ENCODE results near the gene ZC3H6. TPM values are rescaled to one million over a fixed set of nuclear protein-coding genes. Genes with fewer than 3 reads are reported as not detected.

The ZC3H6 gene
- total RNA-seq, 1 donor from 2014 or later, result 3.9 TPM

DNA sequence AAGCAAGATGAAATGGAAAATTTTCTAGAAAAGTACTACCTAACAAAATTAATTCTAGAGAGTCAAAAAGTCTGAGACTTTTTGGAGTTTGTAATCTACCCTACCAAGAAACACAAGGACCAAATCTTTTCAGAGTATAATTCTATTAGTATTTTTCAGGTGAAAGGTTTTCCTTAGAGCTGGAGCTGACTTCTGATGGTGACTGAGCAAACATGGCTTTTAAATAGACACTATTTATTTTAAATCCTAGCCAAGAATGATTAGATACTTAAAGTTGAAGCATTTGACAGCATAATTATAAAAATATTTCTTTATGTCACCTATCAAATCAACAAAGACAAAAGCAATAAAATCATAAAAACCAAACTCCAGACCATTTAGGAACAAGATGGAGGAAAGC is 26.6 kb downstream of the ZC3H6 start:
- peaks cover 2% of the 10 kb centered on the region for H3K36me3 Mint-ChIP-seq (ENCODE audit: low read depth, unreplicated experiment)
- H3K27ac Mint-ChIP-seq (ENCODE audit: unreplicated experiment), result no peak overlapping the region
- Histone ChIP-seq H3K9ac (ENCODE audit: low read length) (no peak overlapping the region), H3K27ac (ENCODE audit: low read depth, low read length) (peak overlapping the region; percentile 13), H3K36me3 (ENCODE audit: insufficient read depth, low read length) (no peaks in the 10 kb centered on the region), H3K27me3 (ENCODE audit: insufficient read depth, low read length) (no peaks in the 10 kb centered on the region), H4K20me1 (ENCODE audit: insufficient read depth, low read length) (no peaks in the 10 kb centered on the region), H3K4me3 (ENCODE audit: insufficient read depth, low read depth, low read length) (no peak overlapping the region), H3K4me1 (ENCODE audit: insufficient read depth, low read length) (peaks cover 11% of the 10 kb centered on the region), H3K79me2 (ENCODE audit: insufficient read depth, low read length) (no peaks in the 10 kb centered on the region), H3K9me3 (ENCODE audit: insufficient read depth, low read depth, low read length) (no peaks in the 10 kb centered on the region), H3K4me2 (ENCODE audit: low read length) (no peak overlapping the region), H2AFZ (ENCODE audit: low read depth, low read length) (no peak overlapping the region)
- TF ChIP-seq EZH2 (IDR thresholded peaks at IDR 0.05; ENCODE audit: insufficient read depth, low read length), result no peak
- TF ChIP-seq CTCF (IDR thresholded peaks at IDR 0.05; ENCODE audit: insufficient read depth, low read depth, low read length), result no peak
- H3K4me3 Mint-ChIP-seq (ENCODE audit: unreplicated experiment), result no peak overlapping the region
- FAIRE-seq (no peak), DNase-seq (ENCODE audit: low read depth) (no peak)
- H3K9me3 Mint-ChIP-seq (ENCODE audit: unreplicated experiment), result peaks cover 3% of the 10 kb centered on the region
- no peaks in the 10 kb centered on the region for H3K27me3 Mint-ChIP-seq (ENCODE audit: low read depth, unreplicated experiment)
- H3K4me1 Mint-ChIP-seq (ENCODE audit: low read depth, unreplicated experiment), result peaks cover 10% of the 10 kb centered on the region

DNA sequence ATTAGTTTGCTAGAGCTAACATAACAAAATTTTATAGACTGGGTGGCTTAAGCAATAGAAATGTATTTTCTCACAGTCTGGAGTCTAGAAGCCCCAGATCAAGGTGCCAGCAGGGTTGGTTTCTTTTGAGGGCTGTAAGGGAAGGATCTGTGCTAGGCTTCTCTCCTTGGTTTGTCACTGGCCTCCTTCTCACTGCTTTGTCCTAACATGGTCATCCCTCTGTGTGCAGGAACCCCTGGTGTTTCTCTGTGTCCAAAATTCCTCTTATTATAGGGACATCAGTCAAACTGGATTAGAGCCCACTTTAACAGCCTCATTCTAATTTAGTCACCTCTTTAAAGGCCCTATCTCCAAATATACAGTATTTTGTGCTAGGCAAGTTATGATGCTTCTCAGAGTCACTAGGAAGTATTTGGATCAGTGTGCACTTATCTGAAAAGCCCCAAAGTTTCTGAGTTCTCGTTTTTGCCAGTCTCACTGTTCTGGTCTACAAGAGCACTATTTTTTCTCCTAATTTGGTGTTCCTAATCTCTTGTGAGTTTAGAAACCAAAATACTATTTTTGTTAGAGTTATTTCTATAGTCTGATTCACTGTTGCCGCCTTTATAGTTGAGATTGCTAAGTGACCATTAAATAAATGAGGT is 29.0 kb downstream of the ZC3H6 start:
- FAIRE-seq, result no peak
- Mint-ChIP-seq H3K36me3 (ENCODE audit: low read depth, unreplicated experiment) (peaks cover 2% of the 10 kb centered on the region), H3K4me3 (ENCODE audit: unreplicated experiment) (no peak overlapping the region), H3K4me1 (ENCODE audit: low read depth, unreplicated experiment) (peaks cover 12% of the 10 kb centered on the region), H3K9me3 (ENCODE audit: unreplicated experiment) (peaks cover 3% of the 10 kb centered on the region), H3K27ac (ENCODE audit: unreplicated experiment) (no peak overlapping the region), H3K27me3 (ENCODE audit: low read depth, unreplicated experiment) (no peaks in the 10 kb centered on the region)
- H3K4me2 ChIP-seq (ENCODE audit: low read length), result no peak overlapping the region
- no peak for TF ChIP-seq EZH2 (IDR thresholded peaks at IDR 0.05; ENCODE audit: insufficient read depth, low read length)
- no peak for TF ChIP-seq CTCF (IDR thresholded peaks at IDR 0.05; ENCODE audit: insufficient read depth, low read depth, low read length)
- no peak overlapping the region for H3K9ac ChIP-seq (ENCODE audit: low read length)
- H2AFZ ChIP-seq (ENCODE audit: low read depth, low read length), result no peak overlapping the region
- no peak for DNase-seq (ENCODE audit: low read depth)
- no peaks in the 10 kb centered on the region for H3K9me3 ChIP-seq (ENCODE audit: insufficient read depth, low read depth, low read length)
- H3K79me2 ChIP-seq (ENCODE audit: insufficient read depth, low read length), result no peaks in the 10 kb centered on the region
- peaks cover 11% of the 10 kb centered on the region for H3K4me1 ChIP-seq (ENCODE audit: insufficient read depth, low read length)
- H3K27ac ChIP-seq (ENCODE audit: low read depth, low read length), result no peak overlapping the region
- H3K27me3 ChIP-seq (ENCODE audit: insufficient read depth, low read length), result no peaks in the 10 kb centered on the region
- no peaks in the 10 kb centered on the region for H4K20me1 ChIP-seq (ENCODE audit: insufficient read depth, low read length)
- no peak overlapping the region for H3K4me3 ChIP-seq (ENCODE audit: insufficient read depth, low read depth, low read length)
- H3K36me3 ChIP-seq (ENCODE audit: insufficient read depth, low read length), result no peaks in the 10 kb centered on the region

DNA sequence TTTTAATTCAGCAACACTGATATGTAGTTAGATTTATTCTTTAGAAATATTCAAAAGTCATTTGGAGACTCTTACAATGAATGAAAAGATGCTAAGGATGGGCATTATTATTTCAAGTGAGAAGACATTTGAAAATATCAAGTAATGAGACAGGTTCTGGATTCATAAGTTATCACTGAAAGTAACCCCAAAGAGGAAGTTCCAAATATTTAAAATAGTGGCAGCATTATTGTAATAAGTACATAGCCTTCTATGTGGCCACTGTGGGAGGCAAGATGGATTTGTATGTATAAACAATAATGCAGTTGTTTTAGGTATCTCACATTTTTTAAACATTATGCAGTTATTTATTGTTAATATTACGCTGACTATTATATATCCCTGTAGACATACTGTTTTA is 29.7 kb downstream of the ZC3H6 start:
- H3K9ac ChIP-seq (ENCODE audit: low read length), result no peak overlapping the region
- no peak for TF ChIP-seq CTCF (IDR thresholded peaks at IDR 0.05; ENCODE audit: insufficient read depth, low read depth, low read length)
- no peak for TF ChIP-seq EZH2 (IDR thresholded peaks at IDR 0.05; ENCODE audit: insufficient read depth, low read length)
- DNase-seq (ENCODE audit: low read depth), result no peak
- no peaks in the 10 kb centered on the region for H3K36me3 Mint-ChIP-seq (ENCODE audit: low read depth, unreplicated experiment)
- no peak overlapping the region for H3K4me2 ChIP-seq (ENCODE audit: low read length)
- H3K4me1 ChIP-seq (ENCODE audit: insufficient read depth, low read length), result peaks cover 11% of the 10 kb centered on the region
- H2AFZ ChIP-seq (ENCODE audit: low read depth, low read length), result no peak overlapping the region
- no peak for FAIRE-seq
- H3K4me3 Mint-ChIP-seq (ENCODE audit: unreplicated experiment), result no peak overlapping the region
- no peaks in the 10 kb centered on the region for H3K9me3 ChIP-seq (ENCODE audit: insufficient read depth, low read depth, low read length)
- no peak overlapping the region for H3K27ac Mint-ChIP-seq (ENCODE audit: unreplicated experiment)
- no peaks in the 10 kb centered on the region for H3K27me3 Mint-ChIP-seq (ENCODE audit: low read depth, unreplicated experiment)
- no peaks in the 10 kb centered on the region for H3K79me2 ChIP-seq (ENCODE audit: insufficient read depth, low read length)
- H3K27ac ChIP-seq (ENCODE audit: low read depth, low read length), result no peak overlapping the region
- H3K4me1 Mint-ChIP-seq (ENCODE audit: low read depth, unreplicated experiment), result peaks cover 12% of the 10 kb centered on the region
- H4K20me1 ChIP-seq (ENCODE audit: insufficient read depth, low read length), result no peaks in the 10 kb centered on the region
- no peak overlapping the region for H3K4me3 ChIP-seq (ENCODE audit: insufficient read depth, low read depth, low read length)
- no peaks in the 10 kb centered on the region for H3K36me3 ChIP-seq (ENCODE audit: insufficient read depth, low read length)
- H3K9me3 Mint-ChIP-seq (ENCODE audit: unreplicated experiment), result peaks cover 3% of the 10 kb centered on the region
- H3K27me3 ChIP-seq (ENCODE audit: insufficient read depth, low read length), result no peaks in the 10 kb centered on the region
